NCI-H1436 (cell line): ENCODE data around the gene MRPS10.

Source experiments
- DNase-seq: peaks from one replicate; lab custom pipeline; 2025; lab: John Stamatoyannopoulos, UW

MRPS10 gene

DNA sequence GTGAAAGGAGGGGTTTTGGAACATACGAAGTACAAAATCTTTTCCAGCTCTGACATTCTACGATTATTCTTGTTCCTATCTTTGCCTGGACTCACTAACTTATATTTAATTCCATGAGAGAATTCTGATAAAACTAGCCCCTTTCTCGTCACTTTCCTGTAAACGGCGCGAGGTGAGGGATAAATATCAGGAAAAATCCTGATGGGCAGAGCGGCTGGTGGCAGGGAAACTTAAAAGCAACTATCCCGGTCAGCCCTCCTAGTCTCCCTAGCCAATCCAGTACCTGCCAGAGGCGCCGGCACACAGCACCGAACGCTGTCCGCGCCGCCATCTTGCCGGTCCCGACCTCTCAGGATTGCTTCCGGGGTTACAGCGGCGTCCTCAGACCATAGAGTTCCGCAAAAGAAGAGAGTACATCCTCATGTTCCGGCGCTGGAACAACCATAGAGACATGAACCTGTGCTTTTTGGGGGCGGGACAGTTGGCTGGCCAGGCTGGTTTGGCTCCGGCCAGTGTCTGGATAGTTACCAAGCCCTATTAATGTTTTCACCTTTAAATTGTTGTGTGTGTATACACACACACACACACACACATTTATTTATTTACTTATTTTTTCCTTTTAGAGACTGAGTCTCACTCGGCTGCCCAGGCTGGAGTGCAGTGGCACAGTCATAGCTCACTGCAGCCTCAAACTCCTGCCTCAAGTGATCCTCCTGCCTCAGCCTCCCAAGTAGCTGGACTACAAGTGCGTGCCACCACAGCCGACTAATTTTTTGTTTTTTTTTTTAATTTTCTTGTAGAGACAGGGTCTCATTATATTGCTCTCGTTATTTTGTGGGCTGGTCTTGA is at the start of gene MRPS10:
MRPS10 (minus strand) TSS at position 343 of the 849 bp plus-strand sequence; CDS start at position 331, 12 bp downstream.
- DNase-seq, result peak; percentile 91

GRCh38 chr6:42266538-42266937 is 48.9 kb upstream of the MRPS10 start:
- no peak for DNase-seq

- no peak for DNase-seq
Measured at GRCh38 chr6:42264852-42265390, 47.3 kb upstream of the MRPS10 start.

DNA sequence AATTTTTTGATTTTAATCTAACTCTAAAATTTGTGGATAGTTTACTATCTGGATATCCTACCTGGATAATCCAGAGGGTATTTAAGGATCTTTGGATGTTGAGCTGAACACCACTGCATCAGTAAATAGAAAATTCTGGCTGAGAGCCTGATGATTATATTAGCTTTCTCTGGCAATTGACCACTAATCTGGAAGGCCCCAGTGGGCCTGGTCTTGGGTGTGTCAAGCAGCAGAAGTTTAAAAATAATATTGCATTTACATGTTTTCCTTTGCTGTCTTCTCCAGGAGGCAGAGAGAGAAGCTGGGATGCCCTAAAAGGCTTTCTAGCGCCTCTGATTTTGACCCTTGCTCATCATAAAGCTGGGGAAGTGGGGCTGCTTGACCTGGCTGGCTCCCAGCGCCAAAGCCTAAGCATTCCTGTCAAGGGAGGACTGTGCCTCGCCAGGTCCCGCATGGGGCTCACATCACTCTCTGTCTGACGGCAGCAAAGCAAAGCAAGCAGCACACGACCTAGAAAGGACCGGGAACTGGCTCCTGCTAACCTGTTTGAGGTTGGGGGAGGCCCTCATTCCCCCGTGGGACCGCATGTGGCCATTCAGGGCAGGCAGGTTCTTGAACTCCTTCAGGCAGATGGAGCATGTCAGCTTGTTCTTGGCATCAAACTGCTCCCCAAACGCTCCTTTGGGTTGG is 46.6 kb upstream of the MRPS10 start:
- no peak for DNase-seq

DNA sequence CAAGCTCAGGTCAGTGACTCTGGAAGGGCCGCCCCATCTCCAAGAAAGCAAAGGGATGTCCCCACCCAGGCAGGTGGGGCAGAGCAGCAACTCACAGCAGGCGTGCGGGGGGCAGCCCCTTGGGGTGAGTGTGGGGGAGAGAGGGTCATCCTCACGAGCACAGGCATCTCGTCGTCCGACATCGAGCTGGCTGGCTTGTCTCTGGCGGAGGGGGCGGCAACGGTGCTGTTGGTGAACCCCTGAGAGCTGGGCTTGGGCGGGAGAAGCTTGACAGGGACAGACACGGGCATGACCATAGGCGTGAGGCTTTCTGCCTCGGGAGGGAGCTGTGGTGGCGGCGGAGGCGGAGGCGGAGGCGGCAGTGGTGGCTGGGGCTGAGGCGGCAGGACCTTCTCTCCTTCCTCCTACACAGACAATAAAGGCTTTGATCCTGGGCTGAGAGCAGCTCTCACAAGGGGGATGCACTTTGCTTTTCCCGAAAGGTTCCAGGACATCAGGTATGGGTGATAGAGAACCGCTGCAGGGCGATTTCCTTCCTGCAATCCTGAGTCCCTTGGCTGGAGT is 45.6 kb upstream of the MRPS10 start:
- DNase-seq, result no peak

DNA sequence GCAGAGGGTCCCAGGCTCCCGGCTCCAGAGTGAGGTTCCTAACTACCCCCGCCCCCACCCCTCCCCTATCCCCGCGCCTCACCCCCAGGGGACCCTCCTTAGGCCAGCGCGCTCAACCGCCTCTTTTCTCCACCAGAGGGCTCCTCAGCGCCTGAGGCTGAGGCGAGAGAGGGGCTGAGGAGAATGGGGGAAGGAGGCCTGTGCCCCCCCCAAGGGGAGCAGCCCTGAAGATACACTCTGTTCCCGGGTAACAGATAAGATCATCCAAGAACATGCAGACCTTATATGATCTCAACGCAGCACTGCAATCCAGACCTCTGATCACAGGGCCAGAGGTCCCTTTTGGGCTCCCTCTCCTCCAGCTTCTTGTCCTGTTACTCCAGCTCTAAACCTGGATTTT is 43.3 kb upstream of the MRPS10 start:
- DNase-seq, result peak; percentile 11

- DNase-seq, result no peak
Measured at GRCh38 chr6:42260396-42260888, 42.8 kb upstream of the MRPS10 start.

DNA sequence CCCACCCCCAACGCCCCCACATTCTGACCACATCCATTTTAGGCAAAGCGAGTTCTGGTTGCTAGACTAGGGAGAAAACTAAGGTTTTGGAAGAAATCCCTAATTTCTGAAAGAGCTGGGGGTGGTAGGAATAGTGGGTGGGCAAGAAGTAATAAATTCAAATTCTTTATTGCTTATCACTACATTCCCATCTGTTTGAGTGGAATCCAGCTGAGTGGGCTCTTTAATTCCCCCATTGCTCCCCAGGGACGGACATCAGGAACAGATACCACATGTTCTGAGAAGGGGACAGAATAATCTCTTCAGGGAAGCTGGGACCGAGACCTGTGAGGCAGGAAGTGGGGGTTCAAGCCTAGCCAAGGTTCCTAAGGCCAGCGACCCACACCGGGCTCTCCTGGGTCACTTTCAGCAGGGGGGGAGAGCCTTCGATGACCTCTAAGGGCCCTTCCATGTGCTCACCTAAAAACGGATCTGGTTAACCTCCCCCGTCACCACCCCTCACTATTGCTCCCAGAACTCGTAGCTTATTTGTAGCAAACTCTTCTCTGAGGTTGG is 42.3 kb upstream of the MRPS10 start:
- DNase-seq, result no peak

DNA sequence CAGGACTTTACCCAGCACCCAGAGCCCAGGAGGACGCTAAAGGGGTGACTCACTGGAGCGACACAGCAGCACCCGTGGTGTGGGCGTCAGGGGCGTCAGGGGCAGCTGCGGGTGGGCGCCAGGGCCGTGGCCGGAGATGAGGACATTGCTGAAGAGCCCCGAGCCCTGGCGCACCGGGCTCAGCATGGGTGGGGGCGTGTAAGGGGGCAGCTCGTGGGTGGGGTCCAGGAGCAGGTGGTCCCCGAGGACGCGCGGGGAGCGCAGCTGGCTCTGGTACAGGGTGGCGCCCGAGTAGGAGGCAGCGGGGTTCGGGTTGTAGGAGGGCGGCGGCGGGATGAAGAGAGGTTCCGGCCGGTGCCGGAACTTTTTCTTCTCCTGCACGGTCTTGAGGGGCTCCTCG is 41.6 kb upstream of the MRPS10 start:
- DNase-seq, result no peak

DNA sequence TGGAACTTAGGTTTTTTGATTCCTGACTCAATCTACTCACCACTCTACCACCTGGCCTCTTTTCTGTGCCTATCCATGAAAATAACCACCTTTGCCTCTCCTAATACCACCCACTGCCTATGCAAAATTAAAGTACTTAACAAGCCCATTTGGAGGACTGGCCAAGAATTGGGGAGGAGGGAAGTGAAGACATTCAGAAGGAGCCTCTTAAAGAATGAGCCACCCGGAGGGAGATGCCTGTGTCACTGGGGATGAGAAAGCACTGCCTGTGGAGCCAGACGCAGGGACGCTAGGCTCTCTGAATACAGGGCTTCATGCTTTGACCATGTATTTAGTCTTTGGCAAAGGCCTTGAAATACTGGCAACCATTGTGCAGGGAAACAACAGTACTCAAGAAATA is 40.0 kb upstream of the MRPS10 start:
- DNase-seq, result no peak

DNA sequence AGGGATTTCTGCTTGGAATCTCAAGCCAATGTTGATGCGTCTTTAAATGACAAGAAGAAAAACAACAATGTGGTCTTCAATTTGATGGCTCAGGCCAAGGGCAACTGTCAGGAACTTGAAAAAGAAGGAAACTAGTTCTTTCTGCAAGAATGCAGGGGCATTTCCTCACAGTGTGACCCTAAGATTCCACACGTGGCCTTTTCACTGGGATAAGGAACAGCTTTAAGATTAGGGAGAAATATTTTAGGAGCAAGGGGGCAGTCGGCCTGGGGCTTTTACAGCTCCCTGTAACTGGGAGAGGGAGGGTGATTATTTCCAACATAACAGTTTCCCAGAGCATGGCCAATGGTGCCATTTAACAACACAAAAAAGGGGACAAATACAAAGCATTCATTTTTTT is 39.4 kb upstream of the MRPS10 start:
- no peak for DNase-seq

- no peak for DNase-seq
Measured at GRCh38 chr6:42255050-42255449, 37.4 kb upstream of the MRPS10 start.

DNA sequence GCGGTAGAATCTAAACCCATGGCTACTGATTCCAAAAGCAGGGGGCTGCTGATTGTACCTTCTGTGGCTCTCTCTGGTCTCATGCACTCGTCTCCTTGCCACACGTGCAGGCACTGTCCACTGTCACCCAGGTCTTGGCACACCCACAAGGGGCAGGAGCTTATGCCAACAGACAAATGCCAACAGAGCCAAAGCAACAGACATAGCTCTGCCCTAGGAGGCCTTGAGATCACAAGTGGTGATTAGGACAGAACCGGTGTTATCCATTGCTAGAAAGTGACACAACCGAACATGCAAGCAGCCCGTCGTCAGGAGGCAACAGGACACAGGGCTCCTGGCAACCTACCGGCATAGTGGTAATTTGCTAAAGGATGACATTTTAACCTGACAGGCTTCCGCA is 36.8 kb upstream of the MRPS10 start:
- no peak for DNase-seq

DNA sequence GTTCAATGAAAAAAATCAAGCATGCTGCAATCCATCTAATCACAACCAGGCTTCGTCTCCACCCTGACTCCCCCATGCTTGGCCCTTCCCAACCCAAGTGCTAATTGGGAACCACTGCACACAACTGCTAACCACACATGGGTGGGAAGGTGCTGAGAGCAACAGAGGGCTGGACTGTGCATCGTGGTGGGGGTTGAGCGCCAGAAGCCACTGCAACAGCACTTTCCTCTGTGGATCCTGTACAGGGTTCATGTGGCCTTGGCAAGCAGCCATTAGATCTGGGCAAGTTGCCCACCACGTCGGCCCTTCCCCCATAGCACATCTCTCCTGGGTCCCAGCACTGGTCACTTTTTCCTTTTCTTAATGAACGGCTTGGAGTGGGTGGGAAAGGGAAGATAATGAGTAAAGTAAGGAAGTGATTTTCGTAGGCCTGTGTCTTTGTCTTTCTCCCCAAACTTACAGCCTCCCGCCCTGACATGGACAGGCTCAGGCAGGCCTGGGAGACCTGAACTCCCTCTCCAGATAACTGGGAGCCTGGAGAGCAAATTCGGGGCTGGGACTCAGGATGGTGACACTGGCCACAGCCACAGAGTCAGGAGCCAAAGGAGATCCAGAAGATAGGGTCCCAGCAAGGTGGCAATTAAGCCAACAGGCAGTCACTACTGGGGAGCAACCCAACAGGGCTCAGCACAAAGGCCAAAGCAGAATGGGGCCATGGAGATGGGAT is 34.4 kb upstream of the MRPS10 start:
- DNase-seq, result no peak

DNA sequence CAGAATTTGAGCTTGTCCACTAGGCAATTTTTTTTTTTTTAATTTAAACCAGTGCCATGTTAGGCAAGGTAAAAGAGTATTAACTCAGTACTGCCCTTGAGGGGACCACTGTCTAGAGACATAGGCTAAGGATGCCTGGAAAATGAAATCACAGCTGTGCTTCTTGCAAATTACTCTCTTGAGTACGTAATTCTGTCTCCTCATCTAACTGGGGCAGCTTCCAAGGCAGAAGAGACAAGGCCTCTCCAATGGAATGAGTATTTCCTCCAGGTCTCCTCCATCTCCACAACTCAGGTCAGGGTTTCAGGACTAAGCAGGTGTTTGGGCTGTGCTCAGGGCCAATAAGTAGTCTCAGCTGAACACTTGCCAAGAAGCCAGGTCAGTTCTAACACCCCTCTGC is 33.8 kb upstream of the MRPS10 start:
- DNase-seq, result no peak

- no peak for DNase-seq
Measured at GRCh38 chr6:42250274-42250931, 32.7 kb upstream of the MRPS10 start.

DNA sequence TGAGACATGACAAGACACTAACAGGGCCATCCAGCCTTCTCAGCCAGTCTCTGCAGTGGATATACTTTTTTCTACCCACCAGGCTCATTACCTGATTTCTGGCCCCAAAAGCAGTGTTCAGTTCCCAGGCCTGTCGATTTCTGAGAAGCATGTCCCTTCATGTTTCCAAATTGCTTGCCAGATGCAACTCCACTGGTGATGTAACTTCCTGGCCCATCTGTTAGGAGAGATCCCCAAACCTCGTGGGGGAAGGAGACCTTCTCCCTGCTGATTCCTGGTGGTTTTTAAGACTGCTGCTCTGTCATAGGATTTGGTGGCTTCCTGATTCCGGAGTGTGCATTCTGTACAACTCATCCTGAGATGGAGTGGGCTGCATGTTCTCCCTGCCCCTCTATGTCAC is 31.6 kb upstream of the MRPS10 start:
- DNase-seq, result no peak

DNA sequence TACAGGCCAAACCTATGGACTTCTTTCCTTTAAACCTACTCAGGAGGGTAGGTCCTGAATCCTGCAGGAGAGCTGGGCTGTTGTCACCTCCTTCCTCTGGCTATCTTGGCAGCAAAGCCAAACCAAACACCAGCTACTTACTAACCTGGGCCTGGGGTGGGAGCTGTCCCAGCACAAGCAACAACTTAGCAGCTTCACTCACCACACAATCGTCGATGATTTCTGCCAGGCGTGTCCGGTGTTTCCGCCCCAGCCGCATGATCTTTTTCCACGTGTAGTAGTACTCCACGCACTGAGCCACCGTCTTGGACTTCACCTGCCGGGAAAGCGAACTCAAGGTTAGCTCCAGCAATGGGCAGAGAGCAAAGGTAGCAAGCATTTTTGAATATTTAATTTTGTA is 25.4 kb upstream of the MRPS10 start:
- DNase-seq, result no peak

DNA sequence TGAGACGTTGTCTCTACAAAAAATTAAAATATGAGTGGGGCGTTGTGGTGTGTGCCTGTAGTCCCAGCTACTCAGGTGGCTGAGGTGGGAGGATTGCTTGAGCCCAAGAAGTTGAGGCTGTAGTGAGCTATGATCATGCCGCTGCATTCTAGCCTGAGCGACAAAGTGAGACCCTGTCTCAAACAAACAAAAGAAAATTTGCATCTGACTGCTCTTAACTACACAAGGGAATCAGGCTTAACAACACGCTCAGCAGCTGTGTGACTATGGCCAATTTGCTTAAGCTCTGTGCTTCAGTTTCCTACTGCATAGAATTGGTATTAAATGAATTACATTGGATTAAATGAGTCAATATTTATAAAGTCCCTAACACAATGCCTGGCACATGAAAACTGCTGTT is 24.3 kb upstream of the MRPS10 start:
- DNase-seq, result no peak

- DNase-seq, result no peak
Measured at GRCh38 chr6:42239736-42240375, 22.2 kb upstream of the MRPS10 start.

- DNase-seq, result no peak
Measured at GRCh38 chr6:42239333-42239732, 21.7 kb upstream of the MRPS10 start.
